ENCODE measurements around the gene MERTK. TPM values are rescaled to one million over a fixed set of nuclear protein-coding genes. Genes with fewer than 3 reads are reported as not detected.

Gene MERTK
- total and polyA plus RNA-seq, 2 of the 13 experiments (the other 11 are each of a cell fraction or from before 2014, with no cell fraction given): 37.3 to 44.7 TPM

- TF ChIP-seq IRF9 (CRISPR knock-in tag; IDR thresholded peaks at IDR 0.05; ENCODE audit: borderline replicate concordance) (peak; percentile 87; the same call in 1 of the 2 replicates), SCMH1 (CRISPR knock-in tag; IDR thresholded peaks at IDR 0.05; ENCODE audit: borderline replicate concordance) (no peak), ZFP90 (CRISPR knock-in tag; IDR thresholded peaks at IDR 0.05; ENCODE audit: borderline replicate concordance) (no peak; the same call in 1 of the 2 replicates), ZNF407 (CRISPR knock-in tag; IDR thresholded peaks at IDR 0.05; ENCODE audit: not compliant biosample characterization) (peak; percentile 75), ZNF691 (CRISPR knock-in tag; IDR thresholded peaks at IDR 0.05; ENCODE audit: borderline replicate concordance, low read depth) (no peak), ZNF337 (CRISPR knock-in tag; IDR thresholded peaks at IDR 0.05; ENCODE audit: borderline replicate concordance, low read depth) (no peak), SKI (IDR thresholded peaks at IDR 0.05; ENCODE audit: partially characterized antibody) (no peak), ZNF879 (CRISPR knock-in tag; IDR thresholded peaks at IDR 0.05) (peak; percentile 59; the same call in 1 of the 2 replicates), CBX2 (IDR thresholded peaks at IDR 0.05; ENCODE audit: low read depth, low read length) (no peak), CBX2 (CRISPR knock-in tag; IDR thresholded peaks at IDR 0.05; ENCODE audit: low read depth) (no peak), FOSL1 (CRISPR knock-in tag; IDR thresholded peaks at IDR 0.05; ENCODE audit: borderline replicate concordance) (no peak), ZNF850 (CRISPR knock-in tag; conservative IDR thresholded peaks at IDR 0.05) (no peak), ZNF292 (CRISPR knock-in tag; IDR thresholded peaks at IDR 0.05; ENCODE audit: borderline replicate concordance, low read depth) (no peak), SATB2 (CRISPR knock-in tag; IDR thresholded peaks at IDR 0.05) (no peak; the same call in 1 of the 2 replicates)
These were observed 502 bp downstream of the MERTK start (continued) for GRCh38 chr2:111898703-111899514.
